ENCODE measurements around the gene COLEC11. TPM values are rescaled to one million over a fixed set of nuclear protein-coding genes. Genes with fewer than 3 reads are reported as not detected.

The COLEC11 gene
- total and polyA plus RNA-seq, 9 of the 15 experiments (the other 6 are each of a cell fraction or from before 2014, with no cell fraction given): 0.32 to 4.3 (median 1.8) TPM

- TF ChIP-seq ARNT (IDR thresholded peaks at IDR 0.05) (0 out of 4 replicates have a peak, but pooled peaks of 1 of the 2 experiments have one; percentile 41), RBBP5 (IDR thresholded peaks at IDR 0.05; ENCODE audit: borderline replicate concordance, insufficient read depth, low read length, poor library complexity, severe bottlenecking) (peak; percentile 32), ZFP1 (CRISPR knock-in tag; IDR thresholded peaks at IDR 0.05) (no peak), ZNF224 (CRISPR knock-in tag; IDR thresholded peaks at IDR 0.05) (no peak), ZNF316 (IDR thresholded peaks at IDR 0.05) (peak; percentile 27; the same call in 1 of the 2 replicates), TOE1 (IDR thresholded peaks at IDR 0.05; ENCODE audit: borderline replicate concordance) (0 out of 2 replicates have a peak, but pooled peaks have one; percentile 17), TOE1 (CRISPR knock-in tag; IDR thresholded peaks at IDR 0.05; ENCODE audit: borderline replicate concordance, low read depth) (no peak), GTF2E2 (tag; IDR thresholded peaks at IDR 0.05) (0 out of 2 replicates have a peak, but pooled peaks have one; percentile 35), NFE2 (IDR thresholded peaks at IDR 0.05; ENCODE audit: low read depth) (0 out of 2 replicates have a peak, but pooled peaks have one; percentile 35), ZNF609 (CRISPR knock-in tag; IDR thresholded peaks at IDR 0.05; ENCODE audit: borderline replicate concordance) (no peak), NCOA4 (IDR thresholded peaks at IDR 0.05; ENCODE audit: partially characterized antibody) (no peak), CBFA2T3 (IDR thresholded peaks at IDR 0.05) (peak; percentile 72), DPF2 (IDR thresholded peaks at IDR 0.05) (peak; percentile 61; the same call in 1 of the 2 replicates), EP400 (IDR thresholded peaks at IDR 0.05) (0 out of 2 replicates have a peak, but pooled peaks have one; percentile 16), FOSL1 (tag; conservative IDR thresholded peaks at IDR 0.05) (0 out of 2 replicates have a peak, but pooled peaks have one; percentile 38), NCOR1 (IDR thresholded peaks at IDR 0.05) (peak; percentile 47; the same call in 1 of the 2 replicates), CREM (IDR thresholded peaks at IDR 0.05; ENCODE audit: low read depth) (peak; percentile 39; the same call in 1 of the 2 replicates), TCF15 (CRISPR knock-in tag; IDR thresholded peaks at IDR 0.05) (no peak), NFIC (IDR thresholded peaks at IDR 0.05) (peak; percentile 83), KDM1A (IDR thresholded peaks at IDR 0.05) (peak; percentile 76 to 78), TCF3 (CRISPR knock-in tag; IDR thresholded peaks at IDR 0.05) (peak; percentile 53; the same call in 1 of the 2 replicates)
Observed at GRCh38 chr2:3587432-3587831, 7.5 kb upstream of the COLEC11 start (continued).
